Mesothelial cell of epicardium (in vitro differentiated cells): Measurements from ENCODE around the gene ARL17B. TPM values are rescaled to one million over a fixed set of nuclear protein-coding genes. Genes with fewer than 3 reads are reported as not detected.
A peak's percentile ranks its signal among the peaks of the same experiment; 100 is the strongest.
"Not testable (repeated sequence)": the region's sequence is repeated elsewhere in the genome, so short reads cannot be mapped to it uniquely, and the experiment has no call there.

Experiments used
- DNase-seq, 2 experiments: peaks; one replicate each; pipeline ENCODE4 v3.0.0; 2021; ENCODE audit warnings: low spot score in 2 of 2; ENCODE audit not compliant: unreplicated experiment in 2 of 2
- H3K27ac Mint-ChIP-seq: 2 replicates; pipeline ENCODE4 v1.8.0; 2021; ENCODE audit warnings: mixed read lengths
- H3K27me3 Mint-ChIP-seq: 2 replicates; pipeline ENCODE4 v1.8.0; 2021; ENCODE audit warnings: low read depth, mixed read lengths
- H3K36me3 Mint-ChIP-seq: 2 replicates; pipeline ENCODE4 v1.8.0; 2021; ENCODE audit warnings: mixed read lengths
- H3K4me1 Mint-ChIP-seq: 2 replicates; pipeline ENCODE4 v1.8.0; 2021; ENCODE audit warnings: mixed read lengths
- H3K4me3 Mint-ChIP-seq: 2 replicates; pipeline ENCODE4 v1.8.0; 2021; ENCODE audit warnings: mild to moderate bottlenecking, moderate library complexity, mixed read lengths
- H3K9me3 Mint-ChIP-seq: 2 replicates; pipeline ENCODE4 v1.8.0; 2021; ENCODE audit warnings: mixed read lengths
- total RNA-seq: library from RNA; stranded (reverse); gene quantifications from 3 replicates; pipeline ENCODE4 v1.2.1, GENCODE V29; 2021
- TF ChIP-seq, protein P1 (sequence below): fragments of 200-600 bp; sonication (generic); IDR thresholded peaks from one replicate; pipeline ENCODE4 v1.5.0; 2021; ENCODE audit warnings: antibody characterized with exemption; ENCODE audit not compliant: unreplicated experiment

Gene ARL17B
- total RNA-seq, 1 donor from 2014 or later: 18.0 TPM

DNA sequence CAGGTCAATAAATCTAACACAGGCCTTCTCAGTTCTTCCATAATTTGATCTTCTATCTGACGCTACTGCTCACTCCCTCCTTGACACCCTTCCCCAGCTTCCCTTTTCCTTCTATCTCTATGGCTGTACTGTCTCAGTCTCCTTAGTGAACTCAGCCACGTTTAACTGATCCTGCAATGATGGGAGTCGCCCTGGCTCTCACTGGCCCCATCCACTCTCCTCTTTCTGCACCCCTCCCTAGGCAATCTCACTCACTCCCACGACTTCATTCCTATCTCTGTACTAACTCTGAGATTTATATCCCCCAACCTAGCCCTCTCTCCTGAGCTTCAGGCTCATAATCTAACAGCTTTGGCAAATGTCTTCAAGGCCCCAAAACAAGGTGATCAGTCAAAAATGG lies 7.7 kb downstream of the ARL17B start:
- H3K4me3 Mint-ChIP-seq, H3K36me3 Mint-ChIP-seq, H3K9me3 Mint-ChIP-seq, H3K4me1 Mint-ChIP-seq, DNase-seq, H3K27me3 Mint-ChIP-seq, H3K27ac Mint-ChIP-seq: not testable (repeated sequence)

DNA sequence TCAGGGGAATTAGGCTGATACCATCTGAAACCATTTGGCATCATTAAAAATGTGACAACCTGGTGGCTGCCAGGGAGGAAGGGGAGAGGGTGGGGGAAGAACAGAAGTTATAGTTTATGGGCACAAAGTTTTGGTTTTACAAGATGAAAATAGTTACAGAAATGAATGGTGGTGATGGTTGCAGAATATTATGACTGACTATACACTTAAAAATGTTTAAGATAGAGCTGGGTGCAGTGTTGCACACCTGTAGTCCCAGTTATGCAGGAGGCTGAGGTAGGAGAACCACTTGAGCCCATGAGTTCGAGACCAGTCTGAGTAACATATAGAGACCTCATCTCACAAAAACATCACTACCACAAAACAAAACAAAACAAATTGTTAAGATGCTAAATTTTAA lies 12.5 kb downstream of the ARL17B start:
- not testable (repeated sequence) for DNase-seq, H3K27me3 Mint-ChIP-seq, H3K36me3 Mint-ChIP-seq, H3K4me3 Mint-ChIP-seq, H3K9me3 Mint-ChIP-seq, H3K27ac Mint-ChIP-seq, H3K4me1 Mint-ChIP-seq

DNA sequence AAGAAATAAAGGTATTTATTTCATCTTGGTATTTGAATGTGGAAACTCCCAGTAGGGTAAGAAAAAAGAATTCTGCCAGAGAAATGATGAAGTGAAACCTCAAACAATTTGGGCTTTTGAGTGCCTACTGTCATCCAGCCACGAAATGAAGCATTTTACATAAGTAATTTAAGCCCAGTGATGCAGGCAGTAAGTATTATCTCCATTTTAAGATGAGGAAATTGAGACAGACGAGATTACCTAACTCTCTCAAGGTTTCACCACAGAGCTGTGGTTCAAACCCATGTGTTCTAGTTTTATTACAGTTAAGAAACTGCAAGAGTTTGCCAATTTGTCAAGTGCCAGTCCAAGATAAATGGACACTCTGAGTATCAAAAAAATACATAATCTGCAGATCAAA lies 13.2 kb downstream of the ARL17B start:
- H3K4me3 Mint-ChIP-seq, DNase-seq, H3K27me3 Mint-ChIP-seq, H3K27ac Mint-ChIP-seq, H3K36me3 Mint-ChIP-seq, H3K4me1 Mint-ChIP-seq, H3K9me3 Mint-ChIP-seq: not testable (repeated sequence)

DNA sequence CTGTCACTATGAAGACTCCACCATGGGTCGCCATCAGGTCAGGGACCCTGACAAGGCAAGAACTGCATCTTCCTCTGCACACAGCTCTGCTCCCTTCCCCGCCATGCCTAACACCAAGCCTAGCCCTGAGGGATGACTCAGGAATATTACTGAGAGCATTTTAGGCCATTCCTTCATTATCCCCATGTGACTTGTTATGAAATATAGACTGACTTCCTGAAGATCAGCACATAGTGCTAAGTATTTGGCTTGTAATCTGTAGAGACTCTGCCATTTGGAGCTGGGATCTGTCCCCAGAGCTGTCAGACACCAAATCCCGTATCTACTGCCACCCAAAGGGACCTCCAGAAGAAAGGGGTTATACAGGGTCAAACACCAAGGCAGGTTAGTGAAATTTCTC lies 19.4 kb downstream of the ARL17B start:
- H3K27ac Mint-ChIP-seq, H3K36me3 Mint-ChIP-seq, H3K4me1 Mint-ChIP-seq, DNase-seq, H3K4me3 Mint-ChIP-seq, H3K9me3 Mint-ChIP-seq, H3K27me3 Mint-ChIP-seq: not testable (repeated sequence)

DNA sequence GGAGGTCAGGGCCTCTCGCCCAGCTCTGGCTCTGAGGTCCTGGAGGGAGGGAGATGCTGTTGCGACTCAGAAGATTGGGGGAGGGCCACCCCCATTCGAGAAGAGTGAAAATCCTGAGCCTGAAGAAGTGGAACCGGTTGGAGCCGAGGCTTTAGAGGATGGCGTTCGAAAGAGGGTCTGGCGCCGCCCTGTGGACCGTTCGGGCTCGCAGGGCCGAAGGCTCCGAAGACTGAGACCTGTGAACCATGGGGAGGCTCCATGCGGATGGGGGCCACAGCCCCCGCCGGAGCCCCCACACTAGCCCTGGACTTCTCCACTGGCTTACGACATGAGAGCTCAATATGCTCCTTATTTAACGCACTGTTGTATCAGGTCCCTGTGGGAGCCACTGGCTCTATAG lies 20.3 kb downstream of the ARL17B start:
- not testable (repeated sequence) for DNase-seq, H3K36me3 Mint-ChIP-seq, H3K4me3 Mint-ChIP-seq, H3K4me1 Mint-ChIP-seq, H3K27me3 Mint-ChIP-seq, H3K9me3 Mint-ChIP-seq, H3K27ac Mint-ChIP-seq

DNA sequence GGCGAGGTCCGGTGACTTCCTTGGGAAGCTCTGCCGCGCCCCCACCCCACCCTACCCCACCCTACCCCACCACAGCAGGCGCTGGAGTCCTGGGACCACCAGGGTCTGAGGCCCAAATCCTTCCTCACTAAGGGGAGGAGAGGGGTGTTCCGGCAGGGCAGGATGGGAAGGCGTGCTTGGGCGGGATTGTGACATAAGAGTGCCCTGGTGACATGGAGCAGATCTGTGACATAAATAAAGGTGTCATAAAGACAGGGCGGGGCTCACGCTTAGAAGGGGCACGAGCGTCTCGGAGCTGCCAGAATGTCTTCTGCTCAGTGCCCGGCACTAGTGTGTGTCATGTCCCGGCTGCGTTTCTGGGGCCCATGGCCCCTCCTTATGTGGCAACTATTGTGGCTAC lies 66.7 kb downstream of the ARL17B start, which contains the start of gene LRRC37A:
Gene LRRC37A, plus strand, starts transcription at position 301 of the 400 bp plus-strand sequence. Its CDS starts 3 bp downstream, at position 304.
- not testable (repeated sequence) for H3K4me1 Mint-ChIP-seq, H3K36me3 Mint-ChIP-seq, H3K9me3 Mint-ChIP-seq, H3K4me3 Mint-ChIP-seq, DNase-seq, H3K27me3 Mint-ChIP-seq, H3K27ac Mint-ChIP-seq

DNA sequence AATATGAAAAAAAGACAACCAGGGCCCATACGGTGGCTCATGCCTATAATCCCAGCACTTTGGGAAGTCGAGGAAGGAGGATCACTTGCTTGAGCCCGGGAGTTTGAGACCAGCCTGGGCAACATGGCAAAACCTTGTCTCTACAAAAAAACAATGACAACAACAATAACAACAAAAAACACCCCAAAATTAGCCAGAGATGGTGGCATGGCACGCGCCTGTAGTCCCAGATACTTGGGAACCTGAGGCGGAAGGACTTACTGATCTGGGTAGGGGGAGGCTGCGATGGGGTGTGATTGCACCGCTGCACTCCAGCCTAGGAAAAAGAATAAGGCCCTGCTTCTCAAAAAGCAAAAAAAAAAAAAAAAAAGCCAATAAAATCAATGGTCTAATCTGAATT lies 69.9 kb downstream of the ARL17B start:
- H3K36me3 Mint-ChIP-seq, H3K9me3 Mint-ChIP-seq, H3K4me1 Mint-ChIP-seq, DNase-seq, H3K27ac Mint-ChIP-seq, H3K27me3 Mint-ChIP-seq, H3K4me3 Mint-ChIP-seq: not testable (repeated sequence)

DNA sequence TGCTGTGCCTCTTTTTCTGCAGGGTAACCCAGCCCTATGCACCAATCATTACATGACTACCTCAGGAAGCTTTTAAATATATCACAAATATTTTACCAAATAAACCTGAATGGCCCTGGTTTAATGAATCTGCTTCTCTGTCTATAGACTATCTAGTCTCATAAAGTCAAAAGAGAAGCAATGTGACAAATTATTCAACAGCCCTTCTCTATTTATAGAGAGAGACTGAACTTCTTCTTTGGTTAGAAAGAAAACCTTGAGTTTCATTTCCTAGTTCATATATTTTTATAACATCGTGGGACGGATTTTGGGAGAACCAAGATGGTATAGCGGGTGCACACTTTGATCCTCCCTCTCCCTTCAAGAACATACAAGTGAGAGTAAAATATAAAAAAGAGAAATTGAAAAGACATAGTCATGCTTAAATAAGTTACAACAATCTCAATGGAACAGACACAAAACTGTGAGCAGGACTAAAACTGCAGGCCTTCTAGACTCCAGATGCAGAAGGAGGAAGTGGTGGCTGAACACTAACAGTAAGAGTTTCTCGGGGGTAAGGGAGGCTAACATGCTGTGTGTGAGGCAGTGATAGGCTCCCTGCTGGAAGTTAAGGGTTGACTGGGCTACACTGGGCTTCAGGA lies 70.5 kb downstream of the ARL17B start:
- not testable (repeated sequence) for H3K9me3 Mint-ChIP-seq, H3K4me3 Mint-ChIP-seq, H3K4me1 Mint-ChIP-seq, H3K36me3 Mint-ChIP-seq, H3K27ac Mint-ChIP-seq, DNase-seq, H3K27me3 Mint-ChIP-seq

DNA sequence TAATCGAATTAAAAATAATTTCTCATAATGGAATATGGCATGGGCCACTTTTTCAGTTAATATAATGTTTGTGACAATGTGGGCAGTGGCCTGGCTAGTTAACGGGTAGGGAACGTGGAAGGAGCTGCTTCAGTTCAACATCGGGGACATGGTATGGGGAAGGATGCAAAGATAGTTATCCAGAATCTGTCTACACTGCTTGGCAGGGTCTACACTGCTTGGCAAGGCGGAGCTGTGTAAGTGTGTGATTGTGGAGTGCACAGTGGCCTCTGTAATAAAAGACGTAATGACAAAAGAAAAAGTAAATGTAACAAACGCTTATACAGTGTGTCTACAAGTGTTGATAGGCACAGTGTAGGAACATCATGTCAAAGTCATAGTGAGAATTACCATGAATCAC lies 74.0 kb downstream of the ARL17B start:
- peak overlapping the region; percentile 20 for H3K27ac Mint-ChIP-seq
- not testable (repeated sequence) for DNase-seq, H3K9me3 Mint-ChIP-seq, H3K27me3 Mint-ChIP-seq, H3K4me3 Mint-ChIP-seq, H3K4me1 Mint-ChIP-seq, H3K36me3 Mint-ChIP-seq

DNA sequence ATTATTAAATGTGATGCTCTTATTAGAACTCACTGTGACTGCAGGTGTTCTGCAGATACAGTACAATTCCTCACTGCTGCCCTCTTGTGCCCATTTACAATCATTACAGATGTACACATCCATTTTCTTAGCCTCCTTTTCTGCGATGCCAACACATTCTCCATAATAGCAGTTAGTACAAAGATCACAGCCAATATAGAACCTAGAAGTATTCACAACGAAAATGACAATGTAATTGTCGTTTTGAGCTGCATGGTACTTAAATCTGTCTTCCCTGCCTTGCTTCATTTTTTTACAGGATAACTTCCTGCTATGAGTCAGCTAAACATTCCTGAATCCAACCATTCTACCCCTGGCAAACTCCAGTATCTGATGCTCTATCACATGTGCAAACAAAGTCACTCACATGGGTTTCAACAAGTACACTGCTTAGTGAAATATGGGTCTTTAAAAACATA lies 74.8 kb downstream of the ARL17B start:
- not testable (repeated sequence) for DNase-seq, H3K27me3 Mint-ChIP-seq, H3K9me3 Mint-ChIP-seq, H3K4me1 Mint-ChIP-seq, H3K4me3 Mint-ChIP-seq, H3K36me3 Mint-ChIP-seq
- TF ChIP-seq, protein P1, sequence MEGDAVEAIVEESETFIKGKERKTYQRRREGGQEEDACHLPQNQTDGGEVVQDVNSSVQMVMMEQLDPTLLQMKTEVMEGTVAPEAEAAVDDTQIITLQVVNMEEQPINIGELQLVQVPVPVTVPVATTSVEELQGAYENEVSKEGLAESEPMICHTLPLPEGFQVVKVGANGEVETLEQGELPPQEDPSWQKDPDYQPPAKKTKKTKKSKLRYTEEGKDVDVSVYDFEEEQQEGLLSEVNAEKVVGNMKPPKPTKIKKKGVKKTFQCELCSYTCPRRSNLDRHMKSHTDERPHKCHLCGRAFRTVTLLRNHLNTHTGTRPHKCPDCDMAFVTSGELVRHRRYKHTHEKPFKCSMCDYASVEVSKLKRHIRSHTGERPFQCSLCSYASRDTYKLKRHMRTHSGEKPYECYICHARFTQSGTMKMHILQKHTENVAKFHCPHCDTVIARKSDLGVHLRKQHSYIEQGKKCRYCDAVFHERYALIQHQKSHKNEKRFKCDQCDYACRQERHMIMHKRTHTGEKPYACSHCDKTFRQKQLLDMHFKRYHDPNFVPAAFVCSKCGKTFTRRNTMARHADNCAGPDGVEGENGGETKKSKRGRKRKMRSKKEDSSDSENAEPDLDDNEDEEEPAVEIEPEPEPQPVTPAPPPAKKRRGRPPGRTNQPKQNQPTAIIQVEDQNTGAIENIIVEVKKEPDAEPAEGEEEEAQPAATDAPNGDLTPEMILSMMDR: peak; percentile 78
- peak overlapping the region; percentile 26 for H3K27ac Mint-ChIP-seq

DNA sequence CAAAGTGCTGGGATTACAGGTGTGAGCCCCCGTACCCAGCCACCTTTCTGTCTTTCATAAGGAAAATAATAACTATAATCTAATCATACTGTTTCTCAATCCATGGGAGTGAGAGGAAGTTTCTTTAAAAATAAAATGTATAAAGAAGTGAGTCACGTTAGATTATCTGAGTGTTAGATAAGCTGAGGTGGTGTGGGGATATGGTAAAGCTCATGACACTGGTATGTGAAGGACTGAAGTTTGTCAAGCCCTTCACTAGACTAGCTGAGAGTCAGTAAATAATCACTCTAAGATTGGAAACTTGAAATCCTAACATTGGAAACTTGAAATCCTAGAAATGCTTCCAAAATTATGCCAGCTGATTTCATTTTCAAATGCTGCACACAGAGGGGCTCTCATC lies 76.1 kb downstream of the ARL17B start:
- H3K4me1 Mint-ChIP-seq, H3K36me3 Mint-ChIP-seq, H3K4me3 Mint-ChIP-seq, H3K27me3 Mint-ChIP-seq, DNase-seq, H3K9me3 Mint-ChIP-seq, H3K27ac Mint-ChIP-seq: not testable (repeated sequence)

DNA sequence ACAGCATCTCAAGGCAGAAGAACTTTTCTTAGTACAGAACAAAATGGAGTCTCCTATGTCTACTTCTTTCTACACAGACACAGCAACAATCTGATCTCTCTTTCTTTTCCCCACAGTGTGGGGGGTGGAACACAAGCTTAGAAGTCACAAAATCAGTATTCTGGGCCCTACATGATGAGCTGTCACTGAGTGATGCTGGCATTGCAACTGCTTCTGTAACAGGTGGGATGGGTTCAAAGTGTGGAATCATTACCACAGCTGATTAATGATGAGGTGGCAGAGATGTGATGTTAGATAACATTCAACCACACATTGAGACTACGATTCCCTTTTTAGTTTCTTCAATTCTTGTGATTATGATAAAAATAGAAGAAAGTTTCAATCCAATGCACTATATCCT lies 77.1 kb downstream of the ARL17B start:
- H3K9me3 Mint-ChIP-seq, H3K36me3 Mint-ChIP-seq, H3K27me3 Mint-ChIP-seq, H3K27ac Mint-ChIP-seq, H3K4me1 Mint-ChIP-seq, DNase-seq, H3K4me3 Mint-ChIP-seq: not testable (repeated sequence)

DNA sequence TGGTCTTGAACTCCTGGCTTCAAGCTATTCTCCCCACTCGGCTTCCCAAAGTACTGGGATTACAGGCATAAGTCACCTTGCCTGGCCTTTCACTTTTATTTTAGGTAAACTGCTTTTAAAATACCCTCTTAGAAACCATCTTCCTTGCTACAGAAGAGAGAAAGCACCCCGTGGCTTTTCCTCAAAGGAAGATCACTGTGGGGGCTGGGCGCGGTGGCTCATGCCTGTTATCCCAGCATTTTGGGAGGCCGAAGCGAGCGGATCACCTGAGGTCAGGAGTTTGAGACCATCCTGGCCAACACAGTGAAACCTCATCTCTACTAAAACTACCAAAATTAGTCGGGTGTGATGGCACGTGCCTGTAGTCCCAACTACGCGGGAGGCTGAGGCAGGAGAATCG lies 78.9 kb downstream of the ARL17B start:
- H3K27me3 Mint-ChIP-seq, H3K4me1 Mint-ChIP-seq, H3K4me3 Mint-ChIP-seq, H3K27ac Mint-ChIP-seq, H3K36me3 Mint-ChIP-seq, H3K9me3 Mint-ChIP-seq: not testable (repeated sequence)
- peak in 1 of 2 experiments; percentile 25 for DNase-seq

DNA sequence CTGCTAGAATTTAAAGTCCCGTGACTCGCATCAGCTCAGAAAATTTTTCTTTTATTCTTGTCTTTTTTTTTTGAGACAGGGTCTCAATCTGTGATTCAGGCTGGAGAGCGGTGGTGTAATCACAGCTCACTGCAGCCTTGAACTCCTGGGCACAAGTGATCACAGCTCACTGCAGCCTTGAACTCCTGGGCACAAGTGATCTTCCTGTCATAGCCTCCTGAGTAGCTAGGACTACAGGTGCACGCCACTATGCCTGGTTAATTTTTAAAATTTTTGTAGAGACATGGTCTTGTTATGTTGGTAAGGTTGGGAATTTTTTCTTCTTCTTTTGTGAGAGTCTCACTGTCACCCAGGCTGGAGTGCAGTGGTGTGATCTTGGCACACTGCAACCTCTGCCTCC lies 80.2 kb downstream of the ARL17B start:
- DNase-seq, H3K27me3 Mint-ChIP-seq, H3K4me1 Mint-ChIP-seq, H3K36me3 Mint-ChIP-seq, H3K9me3 Mint-ChIP-seq, H3K27ac Mint-ChIP-seq, H3K4me3 Mint-ChIP-seq: not testable (repeated sequence)
